ENCODE results near the gene PBRM1. TPM values are rescaled to one million over a fixed set of nuclear protein-coding genes. Genes with fewer than 3 reads are reported as not detected.

The PBRM1 gene
- total and polyA plus RNA-seq, 2 donors from 2014 or later: 4.1 to 56.2 TPM

DNA sequence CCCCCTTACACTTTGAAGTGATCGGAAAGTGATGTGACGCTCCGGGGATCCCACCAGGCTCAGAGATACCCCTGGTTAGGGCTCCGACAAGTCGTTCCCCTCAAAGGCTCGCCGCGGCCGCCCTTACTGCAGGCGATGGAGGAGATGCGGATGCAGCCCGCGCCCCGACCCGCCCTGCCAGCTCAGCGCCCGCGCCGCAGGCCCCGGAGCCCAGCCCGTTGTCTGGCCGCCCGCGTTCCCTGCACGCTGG lies 19.6 kb upstream of the PBRM1 start:
- Histone ChIP-seq H3K27me3 (ENCODE audit: control insufficient read depth, insufficient read depth, low read length) (no peaks in the 10 kb centered on the region), H3K4me3 (ENCODE audit: low read length in 3 of 3) (peak overlapping the region; percentile 83 to 99 (median 86)), H3K9ac (ENCODE audit: low read length in 3 of 3) (peak overlapping the region; percentile 52 to 85 (median 81)), H3K9me3 (ENCODE audit: control insufficient read depth in 2 of 3, insufficient read depth in 1 of 3, low read length in 3 of 3) (no peaks in the 10 kb centered on the region), H3K27ac (ENCODE audit: low read depth in 2 of 2, low read length in 2 of 2) (peak overlapping the region; percentile 83 to 87), H3K36me3 (ENCODE audit: control insufficient read depth in 2 of 3, insufficient read depth in 3 of 3, low read length in 3 of 3) (peaks cover 0 to 7% (median 5%) of the 10 kb centered on the region in 3 donors), H3K4me1 (ENCODE audit: control insufficient read depth in 2 of 3, insufficient read depth in 2 of 3, low read depth in 1 of 3, low read length in 3 of 3) (peaks cover 4 to 24% (median 20%) of the 10 kb centered on the region in 3 donors)
- FAIRE-seq (no peak), DNase-seq (no peak)
- TF ChIP-seq, protein P1, sequence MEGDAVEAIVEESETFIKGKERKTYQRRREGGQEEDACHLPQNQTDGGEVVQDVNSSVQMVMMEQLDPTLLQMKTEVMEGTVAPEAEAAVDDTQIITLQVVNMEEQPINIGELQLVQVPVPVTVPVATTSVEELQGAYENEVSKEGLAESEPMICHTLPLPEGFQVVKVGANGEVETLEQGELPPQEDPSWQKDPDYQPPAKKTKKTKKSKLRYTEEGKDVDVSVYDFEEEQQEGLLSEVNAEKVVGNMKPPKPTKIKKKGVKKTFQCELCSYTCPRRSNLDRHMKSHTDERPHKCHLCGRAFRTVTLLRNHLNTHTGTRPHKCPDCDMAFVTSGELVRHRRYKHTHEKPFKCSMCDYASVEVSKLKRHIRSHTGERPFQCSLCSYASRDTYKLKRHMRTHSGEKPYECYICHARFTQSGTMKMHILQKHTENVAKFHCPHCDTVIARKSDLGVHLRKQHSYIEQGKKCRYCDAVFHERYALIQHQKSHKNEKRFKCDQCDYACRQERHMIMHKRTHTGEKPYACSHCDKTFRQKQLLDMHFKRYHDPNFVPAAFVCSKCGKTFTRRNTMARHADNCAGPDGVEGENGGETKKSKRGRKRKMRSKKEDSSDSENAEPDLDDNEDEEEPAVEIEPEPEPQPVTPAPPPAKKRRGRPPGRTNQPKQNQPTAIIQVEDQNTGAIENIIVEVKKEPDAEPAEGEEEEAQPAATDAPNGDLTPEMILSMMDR (IDR thresholded peaks at IDR 0.05; ENCODE audit: borderline replicate concordance, extremely low read depth, insufficient read depth): no peak
- intact Hi-C loops (cut with DNase I): no loop called here

DNA sequence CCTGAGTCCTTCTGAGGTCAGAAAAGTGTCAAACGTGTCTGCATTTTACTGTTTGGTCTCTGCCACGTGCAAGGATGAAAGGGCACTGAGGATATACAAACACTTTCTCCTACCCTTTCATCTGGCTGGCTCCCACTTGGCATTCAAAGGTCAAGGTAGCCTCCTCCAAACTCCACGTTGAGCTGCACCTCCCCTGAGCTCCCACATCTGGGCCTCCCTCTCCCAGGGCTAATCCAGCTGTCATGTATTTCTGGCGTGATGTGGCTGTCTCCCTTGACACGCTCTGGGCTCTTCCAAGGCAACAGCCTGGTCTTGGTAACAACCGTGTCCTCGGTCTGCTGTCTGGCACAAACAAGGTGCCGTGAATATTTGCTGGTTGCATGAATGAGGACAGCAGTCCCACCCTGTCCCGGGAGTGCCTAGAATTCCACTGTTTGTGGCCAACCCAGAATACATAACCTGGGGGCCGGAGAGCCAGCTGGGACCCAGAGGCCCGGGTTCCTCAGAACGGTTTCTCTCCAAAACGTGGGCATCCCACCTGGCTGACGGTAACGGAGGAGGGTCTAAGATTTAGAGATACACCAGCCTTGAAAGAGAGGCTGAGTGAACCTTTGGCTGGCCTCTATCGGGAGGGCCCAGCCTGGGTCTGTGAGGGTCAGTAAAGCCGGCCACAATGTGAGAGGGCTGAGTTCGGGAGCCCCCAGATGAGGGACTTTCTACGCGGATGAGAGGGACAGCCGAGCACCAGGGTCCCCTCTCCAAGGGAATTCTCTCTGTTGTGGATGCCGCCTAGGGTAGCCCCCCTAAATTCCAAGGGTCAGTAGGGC lies 19.1 kb upstream of the PBRM1 start:
- DNase-seq (peak in 4 of 5 donors; percentile 21 to 57 (median 48)), FAIRE-seq (no peak)
- intact Hi-C loops (cut with DNase I): no loop called here

DNA sequence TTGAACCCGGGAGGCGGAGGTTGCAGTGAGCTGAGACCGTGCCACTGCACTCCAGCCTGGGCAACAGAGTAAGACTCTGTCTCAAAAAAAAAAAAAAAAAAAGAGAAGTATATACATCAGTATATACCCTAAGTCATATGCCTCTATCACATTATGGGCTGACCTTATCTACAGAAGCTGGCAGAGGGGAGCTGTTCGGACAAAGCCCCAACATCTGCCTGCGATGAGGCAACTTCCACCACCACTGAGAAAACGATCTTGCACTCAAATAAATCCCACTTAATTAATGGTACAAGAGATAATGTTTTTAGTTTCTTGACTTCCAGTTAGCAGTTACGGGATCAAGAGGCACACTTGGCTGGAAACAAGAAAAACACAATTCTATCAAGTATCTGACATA lies 17.6 kb upstream of the PBRM1 start:
- no peaks in the 10 kb centered on the region for H3K27me3 ChIP-seq (ENCODE audit: control insufficient read depth, insufficient read depth, low read length)
- no peak overlapping the region for H3K4me3 ChIP-seq (ENCODE audit: low read length in 3 of 3)
- H3K9ac ChIP-seq (ENCODE audit: low read length in 3 of 3): no peak overlapping the region
- no peak for DNase-seq
- H3K36me3 ChIP-seq (ENCODE audit: control insufficient read depth in 2 of 3, insufficient read depth in 3 of 3, low read length in 3 of 3): peaks cover 2 to 9% (median 5%) of the 10 kb centered on the region in 3 donors
- no peaks in the 10 kb centered on the region for H3K9me3 ChIP-seq (ENCODE audit: control insufficient read depth in 2 of 3, insufficient read depth in 1 of 3, low read length in 3 of 3)
- H3K4me1 ChIP-seq (ENCODE audit: control insufficient read depth in 2 of 3, insufficient read depth in 2 of 3, low read depth in 1 of 3, low read length in 3 of 3): peaks cover 4 to 24% (median 20%) of the 10 kb centered on the region in 3 donors
- H3K27ac ChIP-seq (ENCODE audit: low read depth in 2 of 2, low read length in 2 of 2): no peak overlapping the region
- no peak for FAIRE-seq
- TF ChIP-seq, protein P1 (IDR thresholded peaks at IDR 0.05; ENCODE audit: borderline replicate concordance, extremely low read depth, insufficient read depth): no peak
- intact Hi-C loops (cut with DNase I): no loop called here

More for the DNA sequence above, 19.1 kb upstream of the PBRM1 start:
- no peaks in the 10 kb centered on the region for H3K27me3 ChIP-seq (ENCODE audit: control insufficient read depth, insufficient read depth, low read length)
- H3K4me1 ChIP-seq (ENCODE audit: control insufficient read depth in 2 of 3, insufficient read depth in 2 of 3, low read depth in 1 of 3, low read length in 3 of 3): peaks cover 4 to 24% (median 20%) of the 10 kb centered on the region in 3 donors
- H3K4me3 ChIP-seq (ENCODE audit: low read length in 3 of 3): peak overlapping the region; percentile 83 to 99 (median 86)
- TF ChIP-seq, protein P1 (IDR thresholded peaks at IDR 0.05; ENCODE audit: borderline replicate concordance, extremely low read depth, insufficient read depth): no peak
- H3K9me3 ChIP-seq (ENCODE audit: control insufficient read depth in 2 of 3, insufficient read depth in 1 of 3, low read length in 3 of 3): no peaks in the 10 kb centered on the region
- H3K9ac ChIP-seq (ENCODE audit: low read length in 3 of 3): peak overlapping the region; percentile 52 to 85 (median 81)
- peak overlapping the region; percentile 83 to 87 for H3K27ac ChIP-seq (ENCODE audit: low read depth in 2 of 2, low read length in 2 of 2)
- H3K36me3 ChIP-seq (ENCODE audit: control insufficient read depth in 2 of 3, insufficient read depth in 3 of 3, low read length in 3 of 3): peaks cover 0 to 7% (median 5%) of the 10 kb centered on the region in 3 donors

Measured in kidney (tissue), 14 donors.